GM12878 (cell line): Measurements from ENCODE around the gene TSHZ2. TPM values are rescaled to one million over a fixed set of nuclear protein-coding genes. Genes with fewer than 3 reads are reported as not detected.

Experiments
- ATAC-seq: fragments of 200-7000 bp; cut with Tn5 transposase; 3 replicates; pipeline ENCODE4 v1.9.1; 2020; ENCODE audit warnings: mild to moderate bottlenecking, moderate library complexity
- BruUV-seq: library from RNA; stranded (reverse); fragments of 400-500 nt; replicated peaks from 2 replicates; lab custom pipeline; 2021; lab: Mats Ljungman, UMichigan
- CTCF ChIA-PET: fragments of 300-600 bp; sonication (Branson Sonifier 250); formaldehyde crosslinking; extraction: SDS; loops from one replicate; lab custom pipeline; 2021; ENCODE audit warnings: inconsistent platforms; lab: Yijun Ruan, JAX
- POLR2A ChIA-PET: fragments of 350-600 bp; formaldehyde crosslinking; extraction: SDS; loops from one replicate; lab custom pipeline; 2021; ENCODE audit warnings: inconsistent platforms; lab: Charles Lee
- RAD21 ChIA-PET: fragments of 300-600 bp; sonication (Branson Sonifier 250); formaldehyde crosslinking; loops from one replicate; lab custom pipeline; 2023; ENCODE audit warnings: antibody characterized with exemption; ENCODE audit not compliant: unreplicated experiment; lab: Charles Lee
- SMC1A ChIA-PET: fragments of 300-600 bp; sonication (Branson Sonifier 250); formaldehyde crosslinking; loops from one replicate; lab custom pipeline; 2023; ENCODE audit not compliant: unreplicated experiment, uncharacterized antibody; lab: Charles Lee
- DNase-seq: peaks from one replicate; pipeline ENCODE4 v3.0.0-alpha.2; 2011; ENCODE audit warnings: low read depth, low spot score
- FAIRE-seq: peaks from 3 replicates; lab custom pipeline; 2011; peaks lifted over from hg19 to GRCh38; lab: Jason Lieb, UNC
- H2AFZ ChIP-seq: 2 replicates; pipeline ENCODE4 v1.6.0; 2011; ENCODE audit warnings: low read depth, low read length, control low read depth; ENCODE audit not compliant: control insufficient read depth
- H3K27ac ChIP-seq: 2 replicates; pipeline ENCODE4 v1.5.1; 2011; ENCODE audit warnings: control low read depth; ENCODE audit not compliant: control insufficient read depth, insufficient read depth
- H3K27me3 ChIP-seq, 2 experiments: replicated peaks in 1 of 2; 2 replicates each; pipeline versions ENCODE4 v1.6.0 to v1.6.1; 2011; ENCODE audit warnings: low read length in 1 of 2; ENCODE audit not compliant: control insufficient read depth in 2 of 2, insufficient read depth in 2 of 2
- H3K36me3 ChIP-seq, 2 experiments: 2 replicates each; pipeline ENCODE4 v1.5.1; 2011; ENCODE audit warnings: low read length in 1 of 2; ENCODE audit not compliant: control insufficient read depth in 2 of 2, insufficient read depth in 2 of 2
- H3K4me1 ChIP-seq: 2 replicates; pipeline ENCODE4 v1.6.1; 2011; ENCODE audit warnings: mild to moderate bottlenecking, low read length, moderate library complexity, mixed read lengths; ENCODE audit not compliant: control insufficient read depth, insufficient read depth
- H3K4me2 ChIP-seq: 2 replicates; pipeline ENCODE4 v1.6.0; 2011; ENCODE audit warnings: control low read depth; ENCODE audit not compliant: control insufficient read depth, insufficient read depth
- H3K4me3 ChIP-seq: fragments of 200-600 bp; sonication (generic); 2 replicates; pipeline ENCODE4 v1.5.1; 2016
- H3K79me2 ChIP-seq: 2 replicates; pipeline ENCODE4 v1.6.0; 2011; ENCODE audit warnings: low read length; ENCODE audit not compliant: control insufficient read depth, insufficient read depth
- H3K9ac ChIP-seq: 2 replicates; pipeline ENCODE4 v1.8.0; 2011; ENCODE audit warnings: low read length, control low read depth, mixed read lengths; ENCODE audit not compliant: control insufficient read depth, insufficient read depth
- H3K9me3 ChIP-seq: replicated peaks from 3 replicates; pipeline ENCODE4 v1.5.1; 2011; ENCODE audit warnings: mild to moderate bottlenecking, low read length; ENCODE audit not compliant: control insufficient read depth, insufficient read depth
- H4K20me1 ChIP-seq: 2 replicates; pipeline ENCODE4 v1.6.0; 2011; ENCODE audit not compliant: control insufficient read depth, insufficient read depth
- E2F4 ChIP-seq: IDR thresholded peaks from 2 replicates; pipeline ENCODE4 v1.6.1; 2012; ENCODE audit warnings: low read depth, low read length, improper control_type of control experiment
- ELK1 ChIP-seq: IDR thresholded peaks from 2 replicates; pipeline ENCODE4 v1.6.1; 2012; ENCODE audit warnings: low read depth, low read length, improper control_type of control experiment
- FOS ChIP-seq: IDR thresholded peaks from 3 replicates; pipeline ENCODE4 v1.6.1; 2011; ENCODE audit warnings: borderline replicate concordance; ENCODE audit not compliant: insufficient read length; ENCODE audit errors: extremely low read depth
- NFXL1 ChIP-seq: fragments of 450-650 bp; IDR thresholded peaks from 2 replicates; pipeline ENCODE4 v1.6.1; 2017; ENCODE audit warnings: antibody characterized with exemption, mild to moderate bottlenecking, borderline replicate concordance
- NKRF ChIP-seq: fragments of 450-650 bp; conservative IDR thresholded peaks from 2 replicates; pipeline ENCODE4 v1.6.1; 2017; ENCODE audit warnings: mild to moderate bottlenecking, moderate library complexity
- SKIL ChIP-seq: fragments of 450-650 bp; IDR thresholded peaks from 2 replicates; pipeline ENCODE4 v1.6.1; 2017; ENCODE audit warnings: mild to moderate bottlenecking, low read depth, inconsistent platforms; ENCODE audit not compliant: poor library complexity, severe bottlenecking
- ZNF274 ChIP-seq: IDR thresholded peaks from one replicate; pipeline ENCODE4 v1.8.0; 2011; ENCODE audit not compliant: insufficient read length, insufficient read depth
- WGBS: methylation state at CpG from one replicate; pipeline ENCODE4 v1.1.6; 2016; ENCODE audit warnings: low lambda C conversion rate; ENCODE audit not compliant: insufficient replicate concordance, insufficient coverage; ENCODE audit errors: missing lambda C conversion rate; 5-methylcytosine and 5-hydroxymethylcytosine counted together
- in situ Hi-C: fragments of 300-500 bp; cut with MboI; formaldehyde crosslinking; loops from 9 replicates; pipeline ENCODE4 v1.14.3; 2018; ENCODE audit warnings: mixed read lengths
- intact Hi-C: fragments of 100-400 bp; cut with micrococcal nuclease; formaldehyde crosslinking; loops from one replicate; pipeline ENCODE4 v1.14.2; 2022; ENCODE audit not compliant: unreplicated experiment
- polyA plus RNA-seq, 11 experiments: library from polyadenylated mRNA; depleted of rRNA in 4 of 11; unstranded in 6 of 11; stranded (reverse) in 5 of 11; fragments of >200 nt; fragmentation: Nextera tagmentation in 4 of 11; fragmentation: Illumina TruSeq in 1 of 11; extraction: Ambion mirVana in 4 of 11; extraction: Trizol in 1 of 11; gene quantifications; 1 replicate in 1 of 11; 2 replicates in 10 of 11; pipeline versions ENCODE4 v1.2.1 to v1.2.3, GENCODE V29; 2011 to 2016; ENCODE audit warnings: inconsistent platforms in 2 of 11, missing spikeins in 2 of 11, low read depth in 1 of 11
- total RNA-seq, 4 experiments: library from RNA; depleted of rRNA in 3 of 4; stranded (reverse); fragments of >200 nt in 3 of 4; fragmentation: Illumina TruSeq in 1 of 4; extraction: Trizol in 1 of 4; gene quantifications; 2 replicates each; pipeline versions ENCODE4 v1.2.1 to v1.2.3, GENCODE V29; 2013 to 2021

TSHZ2 gene
- total and polyA plus RNA-seq, 10 of the 15 experiments (the other 5 are each of a cell fraction or from before 2014, with no cell fraction given), result 0.01 to 0.86 (median 0.13) TPM; not detected in 2

- TF ChIP-seq NKRF (no peak), NFXL1 (no peak)
Measured at GRCh38 chr20:53319200-53319599, 347.0 kb downstream of the TSHZ2 start (continued).

GRCh38 chr20:53319716-53320115, 347.6 kb downstream of the TSHZ2 start:
- ATAC-seq (no peak), DNase-seq (no peak), FAIRE-seq (no peak)
- Histone ChIP-seq H3K4me3 (no peak overlapping the region), H3K36me3 (no peaks in the 10 kb centered on the region), H3K79me2 (no peaks in the 10 kb centered on the region), H2AFZ (no peak overlapping the region), H3K4me1 (no peaks in the 10 kb centered on the region), H3K4me2 (no peak overlapping the region), H4K20me1 (no peaks in the 10 kb centered on the region), H3K9me3 (no peaks in the 10 kb centered on the region), H3K27ac (no peak overlapping the region), H3K27me3 (no peaks in the 10 kb centered on the region), H3K9ac (no peak overlapping the region)
- ChIA-PET SMC1A (no interaction called here), RAD21 (no interaction called here), CTCF (no interaction called here), POLR2A (no interaction called here)
- no TSS peak for BruUV-seq
- TF ChIP-seq ELK1 (no peak), ZNF274 (no peak), E2F4 (no peak), FOS (no peak), SKIL (no peak)
- intact Hi-C loops (no loop called here), in situ Hi-C loops (no loop called here)
- WGBS, result 42% methylated on average over 2 of the region's 2 CpGs
